ENCODE data around the gene KRTAP12-2.
"Not testable (repeated sequence)": the region's sequence is repeated elsewhere in the genome, so short reads cannot be mapped to it uniquely, and the experiment has no call there.

KRTAP12-2 gene

DNA sequence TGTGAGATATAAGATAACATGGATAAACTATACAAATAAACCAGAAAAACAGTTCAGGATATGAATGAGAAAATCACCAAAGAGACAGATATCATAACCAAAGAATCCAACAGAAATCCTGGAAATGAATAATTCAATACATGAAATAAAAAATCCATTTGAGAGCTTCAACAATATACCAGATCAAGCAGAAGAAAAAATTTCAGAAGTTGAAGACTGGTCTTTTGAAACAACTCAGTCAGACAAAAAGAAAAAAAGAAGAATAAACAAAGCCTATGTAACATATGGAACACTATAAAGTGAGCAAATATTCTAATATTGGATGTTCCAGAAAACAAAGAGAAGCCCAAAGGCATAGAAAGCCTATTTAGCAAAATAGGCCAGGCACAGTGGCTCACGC is 5.2 kb upstream of the KRTAP12-2 start:
- TF ChIP-seq, protein P1, sequence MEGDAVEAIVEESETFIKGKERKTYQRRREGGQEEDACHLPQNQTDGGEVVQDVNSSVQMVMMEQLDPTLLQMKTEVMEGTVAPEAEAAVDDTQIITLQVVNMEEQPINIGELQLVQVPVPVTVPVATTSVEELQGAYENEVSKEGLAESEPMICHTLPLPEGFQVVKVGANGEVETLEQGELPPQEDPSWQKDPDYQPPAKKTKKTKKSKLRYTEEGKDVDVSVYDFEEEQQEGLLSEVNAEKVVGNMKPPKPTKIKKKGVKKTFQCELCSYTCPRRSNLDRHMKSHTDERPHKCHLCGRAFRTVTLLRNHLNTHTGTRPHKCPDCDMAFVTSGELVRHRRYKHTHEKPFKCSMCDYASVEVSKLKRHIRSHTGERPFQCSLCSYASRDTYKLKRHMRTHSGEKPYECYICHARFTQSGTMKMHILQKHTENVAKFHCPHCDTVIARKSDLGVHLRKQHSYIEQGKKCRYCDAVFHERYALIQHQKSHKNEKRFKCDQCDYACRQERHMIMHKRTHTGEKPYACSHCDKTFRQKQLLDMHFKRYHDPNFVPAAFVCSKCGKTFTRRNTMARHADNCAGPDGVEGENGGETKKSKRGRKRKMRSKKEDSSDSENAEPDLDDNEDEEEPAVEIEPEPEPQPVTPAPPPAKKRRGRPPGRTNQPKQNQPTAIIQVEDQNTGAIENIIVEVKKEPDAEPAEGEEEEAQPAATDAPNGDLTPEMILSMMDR (IDR thresholded peaks at IDR 0.05; ENCODE audit: extremely low read depth, insufficient read depth, missing control alignments), result no peak
- in situ Hi-C loops (cut with MboI; ENCODE audit: low pct_unique_long_range_greater_than_20kb, low sequenced_read_pairs, unreplicated experiment), result no loop called here
- no peak for DNase-seq (ENCODE audit: low spot score)

DNA sequence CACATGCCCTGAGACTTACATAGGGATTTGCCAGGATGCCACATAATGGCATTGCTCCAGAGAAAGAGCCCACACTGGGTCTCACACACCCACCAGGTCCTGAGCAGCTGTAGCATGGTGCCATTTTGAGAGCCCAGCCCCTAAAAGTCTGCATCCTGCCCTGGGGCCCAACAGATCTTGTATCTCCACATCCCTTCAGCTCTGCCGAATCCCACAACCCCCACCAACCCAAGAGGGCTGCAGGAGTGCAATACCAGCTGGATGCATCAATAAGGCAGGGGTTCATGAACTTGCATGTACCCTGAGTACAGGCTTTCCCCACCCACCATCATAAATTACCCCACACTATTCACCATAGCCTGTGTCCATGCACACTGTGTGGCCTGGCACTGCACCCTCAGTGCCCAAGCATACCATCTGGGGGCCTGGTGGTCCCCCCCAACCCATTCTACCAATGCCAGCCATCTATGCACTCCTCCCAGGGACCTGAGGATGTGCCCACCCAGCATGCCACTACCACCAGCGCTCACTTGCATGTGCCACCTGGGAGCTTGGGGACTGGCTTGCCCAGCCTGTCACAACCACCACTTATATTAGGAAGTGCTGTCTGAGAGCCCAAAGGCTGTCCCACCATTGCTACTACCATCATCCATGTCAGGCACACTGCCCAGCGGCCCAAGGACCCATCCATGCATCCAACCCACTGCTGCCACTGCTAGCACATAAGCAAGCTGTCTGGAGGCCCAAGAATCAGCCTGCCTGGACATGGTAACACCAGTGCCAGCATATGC is 4.1 kb upstream of the KRTAP12-2 start:
- no peak for DNase-seq (ENCODE audit: low spot score)
- in situ Hi-C loops (cut with MboI; ENCODE audit: low pct_unique_long_range_greater_than_20kb, low sequenced_read_pairs, unreplicated experiment), result no loop called here
- TF ChIP-seq, protein P1 (IDR thresholded peaks at IDR 0.05; ENCODE audit: extremely low read depth, insufficient read depth, missing control alignments), result no peak

GRCh38 chr21:44667612-44668011 is 885 bp upstream of the KRTAP12-2 start:
- TF ChIP-seq, protein P1 (IDR thresholded peaks at IDR 0.05; ENCODE audit: extremely low read depth, insufficient read depth, missing control alignments), result no peak
- DNase-seq (ENCODE audit: low spot score), result no peak
- in situ Hi-C loops (cut with MboI; ENCODE audit: low pct_unique_long_range_greater_than_20kb, low sequenced_read_pairs, unreplicated experiment), result no loop called here

DNA sequence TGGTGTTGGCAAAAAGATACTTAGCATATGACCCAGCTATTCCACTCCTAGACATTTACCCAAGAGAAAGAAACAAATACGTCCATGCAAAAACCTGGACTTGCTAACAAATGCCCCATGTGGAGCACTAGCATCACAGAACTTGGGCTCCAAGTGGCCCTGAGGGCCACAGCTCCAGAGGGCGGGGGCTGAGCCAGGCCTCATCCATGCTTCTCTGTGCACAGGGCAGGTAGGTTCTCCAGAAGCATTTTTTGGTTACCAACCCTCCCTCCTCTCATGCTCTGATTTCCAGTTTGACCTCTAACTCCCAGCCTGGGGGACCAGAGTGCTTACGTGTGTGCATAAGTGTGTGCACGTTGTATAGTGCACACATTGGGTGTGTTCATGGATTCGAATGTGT is 2.0 kb downstream of the KRTAP12-2 start:
- TF ChIP-seq, protein P1 (IDR thresholded peaks at IDR 0.05; ENCODE audit: extremely low read depth, insufficient read depth, missing control alignments), result no peak
- in situ Hi-C loops (cut with MboI; ENCODE audit: low pct_unique_long_range_greater_than_20kb, low sequenced_read_pairs, unreplicated experiment), result no loop called here
- no peak for DNase-seq (ENCODE audit: low spot score)

DNA sequence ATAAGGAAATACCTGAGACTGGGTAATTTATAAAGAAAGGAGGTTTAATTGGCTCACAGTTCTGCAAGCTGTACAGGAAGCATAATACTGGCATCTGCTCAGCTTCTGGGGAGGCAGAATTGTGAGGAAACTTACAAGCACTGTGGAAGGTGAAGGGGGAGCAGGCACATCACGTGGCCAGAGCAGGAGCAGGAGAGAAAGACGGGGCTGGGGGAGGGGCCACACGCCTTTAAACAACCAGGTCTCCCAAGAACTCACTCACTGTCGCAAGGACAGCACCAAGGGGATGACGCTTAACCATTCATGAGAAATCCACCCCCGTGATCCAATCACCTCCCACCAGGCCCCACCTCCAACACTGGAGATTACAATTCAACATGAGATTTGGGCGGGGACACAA is 5.2 kb downstream of the KRTAP12-2 start:
- DNase-seq (ENCODE audit: low spot score); in situ Hi-C loops (cut with MboI; ENCODE audit: low pct_unique_long_range_greater_than_20kb, low sequenced_read_pairs, unreplicated experiment): not testable (repeated sequence)

DNA sequence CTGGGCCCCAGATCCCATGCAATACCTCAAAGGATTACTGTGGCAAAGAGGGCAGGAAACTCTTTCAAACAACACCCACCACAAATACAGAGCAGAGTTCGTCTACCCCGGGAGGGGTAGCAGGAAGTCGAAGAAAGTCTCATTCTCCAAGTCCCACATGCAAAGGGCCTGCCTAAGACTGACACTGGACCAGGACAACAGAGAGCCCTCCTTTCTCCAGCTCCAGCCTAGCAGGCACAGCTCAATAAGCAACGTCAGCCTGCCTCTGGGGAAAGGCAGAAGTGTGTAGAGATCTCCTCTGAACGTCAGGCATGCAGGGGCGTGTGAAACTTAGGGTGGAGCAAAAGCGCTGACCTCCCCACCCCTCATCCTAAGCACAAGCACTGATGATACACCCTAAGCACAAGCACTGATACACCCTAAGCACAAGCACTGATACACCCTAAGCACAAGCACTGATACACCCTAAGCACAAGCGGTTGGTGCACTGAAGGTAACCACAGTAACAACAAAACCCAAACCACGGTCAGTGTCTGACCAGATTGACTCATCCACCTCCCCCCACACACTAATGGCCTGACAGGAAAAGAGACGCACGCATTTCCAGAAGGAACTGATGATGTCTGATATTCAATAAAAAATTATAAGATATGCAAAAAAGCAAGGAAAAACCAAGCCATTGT is 7.7 kb downstream of the KRTAP12-2 start:
- TF ChIP-seq, protein P1 (IDR thresholded peaks at IDR 0.05; ENCODE audit: extremely low read depth, insufficient read depth, missing control alignments), result no peak
- in situ Hi-C loops (cut with MboI; ENCODE audit: low pct_unique_long_range_greater_than_20kb, low sequenced_read_pairs, unreplicated experiment), result no loop called here
- DNase-seq (ENCODE audit: low spot score), result no peak

DNA sequence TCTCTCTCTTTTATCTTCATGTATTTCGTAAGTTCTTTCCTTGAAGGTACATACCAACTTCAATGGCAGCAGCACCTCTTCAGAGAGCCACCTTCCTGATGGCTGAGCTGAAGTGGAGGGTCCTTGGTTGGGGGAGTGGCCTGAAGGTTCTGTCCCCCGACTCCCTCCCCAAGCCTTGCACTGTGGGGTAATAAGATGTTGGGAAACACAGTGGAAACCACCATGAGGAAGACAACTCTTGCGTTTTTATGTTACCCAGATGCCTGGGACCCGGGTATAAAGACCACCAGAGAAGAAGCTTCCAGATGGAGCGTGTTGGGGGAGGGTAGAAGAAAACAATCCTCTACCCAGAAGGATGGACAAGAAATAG is 8.2 kb downstream of the KRTAP12-2 start:
- no peak for DNase-seq (ENCODE audit: low spot score)
- in situ Hi-C loops (cut with MboI; ENCODE audit: low pct_unique_long_range_greater_than_20kb, low sequenced_read_pairs, unreplicated experiment), result no loop called here
- TF ChIP-seq, protein P1 (IDR thresholded peaks at IDR 0.05; ENCODE audit: extremely low read depth, insufficient read depth, missing control alignments), result no peak

Measured in GM13977 (cell line).